Mesenteric fat pad (tissue), 1 donor: Measurements from ENCODE around the gene ZNF597. TPM values are rescaled to one million over a fixed set of nuclear protein-coding genes. Genes with fewer than 3 reads are reported as not detected.

Experiments used
- DNase-seq: peaks from one replicate; pipeline ENCODE4 v3.0.0-alpha.2; 2020; ENCODE audit warnings: low spot score
- long read RNA-seq: library from polyadenylated mRNA; unstranded; transcript quantifications from one replicate; pipeline ENCODE4 v2.0.0, GENCODE V29; 2020
- total RNA-seq: library from RNA; stranded (reverse); fragmentation: NEBNext Ultra II Directional; extraction: Animal tissue kit (Norgen Biotek cat#: 25700); gene quantifications from one replicate; pipeline ENCODE4 v1.2.1, GENCODE V29; 2021
- donor health status: DM: yes; HTN: yes; CAD: no.

ZNF597 gene, protein sequence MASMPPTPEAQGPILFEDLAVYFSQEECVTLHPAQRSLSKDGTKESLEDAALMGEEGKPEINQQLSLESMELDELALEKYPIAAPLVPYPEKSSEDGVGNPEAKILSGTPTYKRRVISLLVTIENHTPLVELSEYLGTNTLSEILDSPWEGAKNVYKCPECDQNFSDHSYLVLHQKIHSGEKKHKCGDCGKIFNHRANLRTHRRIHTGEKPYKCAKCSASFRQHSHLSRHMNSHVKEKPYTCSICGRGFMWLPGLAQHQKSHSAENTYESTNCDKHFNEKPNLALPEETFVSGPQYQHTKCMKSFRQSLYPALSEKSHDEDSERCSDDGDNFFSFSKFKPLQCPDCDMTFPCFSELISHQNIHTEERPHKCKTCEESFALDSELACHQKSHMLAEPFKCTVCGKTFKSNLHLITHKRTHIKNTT
- total RNA-seq = 2.4 TPM
- long read RNA-seq, full-length matches to known transcripts = 8 of 8 reads
- long read RNA-seq, partial matches to known transcripts = 0 of 8 reads
- long read RNA-seq, other reads (novel, unspliced or antisense) = 0 of 8 reads

DNA sequence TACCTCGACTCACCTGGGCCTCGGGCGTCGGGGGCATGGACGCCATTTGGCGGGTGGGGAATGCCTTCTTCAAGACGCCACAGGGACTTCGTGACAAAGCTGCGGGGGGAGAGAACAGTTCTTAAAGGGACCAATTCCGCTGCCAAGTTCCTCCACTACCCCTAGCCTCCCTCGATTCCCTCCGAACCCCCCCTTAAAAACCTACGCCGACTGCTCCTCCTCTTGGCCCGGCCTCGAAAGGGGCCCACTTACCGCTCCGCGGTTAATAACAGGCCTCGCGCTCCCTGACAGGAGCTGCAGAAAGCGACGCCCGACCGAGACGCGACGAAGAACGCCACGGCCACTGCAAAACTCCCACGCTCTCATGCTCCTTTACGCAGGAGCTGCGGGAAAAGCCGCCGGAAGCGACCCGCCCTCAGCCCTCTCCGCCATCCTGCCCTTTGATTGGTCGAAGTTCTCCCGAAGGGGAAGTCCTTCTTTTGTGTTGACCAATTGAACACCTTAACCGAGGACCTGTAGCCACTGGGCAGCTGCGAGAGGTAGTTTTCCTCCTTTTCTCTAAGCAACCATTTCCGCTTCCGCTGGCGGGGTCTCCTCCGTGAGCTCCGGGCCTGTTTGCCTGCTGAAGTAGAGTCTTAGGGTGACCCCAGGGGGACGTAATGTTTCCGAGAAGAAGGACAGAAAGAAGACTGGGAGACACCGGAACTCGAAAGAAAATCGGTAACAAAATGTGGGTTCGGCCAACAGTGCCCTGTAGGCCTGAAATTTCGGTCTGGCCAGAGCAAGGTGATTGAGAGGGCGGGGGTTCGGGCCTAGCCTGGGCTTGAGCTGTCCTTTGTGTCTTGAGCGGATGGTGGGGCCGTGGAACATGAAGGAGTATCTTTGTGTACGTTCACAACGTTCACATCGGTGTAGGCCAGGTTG lies at the start of gene ZNF597, which contains the start of gene NAA60:
ZNF597 (minus strand) TSS at position 397 of the 924 bp plus-strand sequence; CDS start at position 46, 351 bp downstream.
NAA60 (plus strand) TSS at position 573 of the 924 bp plus-strand sequence. CDS start 32,548 bp downstream, outside the sequence.
- DNase-seq = peak; percentile 92

DNA sequence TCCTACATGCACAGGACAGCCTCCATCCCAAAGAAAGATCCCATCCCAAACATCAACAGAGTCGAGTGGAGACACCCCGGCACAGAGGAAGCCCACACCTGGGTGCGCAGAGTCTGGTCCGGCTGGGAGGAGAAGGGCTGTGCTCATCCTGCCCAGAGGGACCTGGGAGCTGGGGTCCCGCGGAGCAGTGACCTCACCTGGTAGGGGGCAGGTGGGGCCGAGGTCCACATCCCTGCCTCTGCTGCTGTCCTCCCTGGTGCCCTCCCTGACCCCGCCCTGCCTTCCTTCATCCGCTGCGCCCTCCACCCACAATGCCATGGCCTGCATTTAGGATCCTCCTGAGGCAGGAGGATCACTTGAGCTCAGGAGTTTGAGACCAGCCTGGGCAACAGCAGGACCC lies 49.1 kb upstream of the ZNF597 start:
- no peak for DNase-seq

DNA sequence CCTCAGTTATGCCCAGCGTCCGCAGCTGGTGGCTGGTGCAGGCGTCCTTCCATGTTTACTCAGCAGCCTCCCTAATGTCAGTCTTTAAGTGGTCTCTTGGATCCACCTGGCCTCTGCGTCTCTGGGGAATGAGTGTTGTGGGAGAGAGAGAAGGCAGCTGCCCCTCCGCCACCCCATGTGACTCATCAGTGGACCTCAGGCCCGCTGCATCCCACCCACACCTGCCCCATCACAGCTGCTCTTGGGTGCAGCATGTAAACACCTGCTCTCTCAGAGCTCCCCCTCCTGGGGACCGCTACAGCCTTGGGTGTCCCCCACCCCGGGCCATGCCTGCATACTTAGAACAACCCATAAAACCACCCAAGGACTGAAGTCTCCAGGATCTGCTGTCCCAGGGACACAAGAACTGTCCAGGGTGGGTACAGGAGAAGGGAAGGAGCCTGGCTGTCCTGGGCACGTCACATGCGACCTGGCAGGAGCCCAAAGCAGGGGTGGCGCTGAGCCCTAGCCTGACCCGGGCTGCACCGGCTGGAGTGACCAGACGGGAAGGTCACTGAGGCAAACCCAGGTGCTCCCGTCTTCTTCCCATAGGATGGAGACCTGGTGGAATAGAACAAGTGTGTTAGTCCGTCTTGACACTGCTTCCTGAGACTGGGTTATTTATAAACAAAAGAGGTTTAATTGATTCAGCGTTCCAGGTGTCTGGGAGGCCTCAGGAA lies 47.8 kb upstream of the ZNF597 start:
- DNase-seq = no peak

GRCh38 chr16:3488801-3489200 lies 45.5 kb upstream of the ZNF597 start:
- DNase-seq = no peak

DNA sequence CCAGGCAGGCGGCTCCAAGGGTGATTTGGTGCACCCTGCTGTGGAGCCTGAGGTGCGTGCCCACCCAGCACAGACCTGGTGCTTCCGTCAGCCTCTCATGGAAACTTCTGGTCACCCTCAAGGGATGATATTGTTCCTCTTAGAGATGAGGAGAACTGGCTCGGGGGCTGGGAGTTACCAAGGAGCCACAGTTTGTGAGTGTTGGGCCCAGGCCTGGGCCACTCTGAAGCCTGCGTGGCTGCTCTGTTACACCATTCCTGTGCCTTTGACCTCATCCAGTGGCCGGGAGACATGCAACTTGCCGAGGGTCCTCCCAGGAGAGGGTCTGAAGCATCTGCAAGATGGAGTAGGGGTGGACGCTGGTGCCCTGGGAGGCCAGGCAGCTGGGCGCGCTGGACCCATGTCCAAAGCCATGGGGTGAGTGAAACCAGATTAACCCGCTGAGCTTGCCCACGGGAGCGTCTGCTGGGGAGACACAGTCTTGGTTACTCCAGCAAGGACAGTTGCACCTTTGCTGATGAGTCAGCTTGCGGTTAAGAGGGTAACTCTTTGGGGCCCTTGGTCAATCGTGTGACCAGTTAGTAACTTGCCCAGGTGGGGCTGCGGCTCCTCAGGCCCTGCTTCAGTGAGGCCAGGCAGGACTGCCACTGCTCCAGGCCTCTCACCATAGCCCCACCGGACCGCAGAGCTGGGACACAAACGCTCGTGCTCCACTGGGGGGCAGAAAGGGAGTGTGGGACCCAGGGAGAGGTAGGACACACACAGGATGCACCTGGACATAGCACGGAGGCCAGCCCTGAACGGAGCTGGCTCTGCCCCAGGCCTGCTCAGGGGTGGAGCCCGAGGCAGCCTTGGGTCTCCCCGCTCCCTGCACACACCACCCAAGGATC lies 44.5 kb upstream of the ZNF597 start:
- DNase-seq = no peak

DNA sequence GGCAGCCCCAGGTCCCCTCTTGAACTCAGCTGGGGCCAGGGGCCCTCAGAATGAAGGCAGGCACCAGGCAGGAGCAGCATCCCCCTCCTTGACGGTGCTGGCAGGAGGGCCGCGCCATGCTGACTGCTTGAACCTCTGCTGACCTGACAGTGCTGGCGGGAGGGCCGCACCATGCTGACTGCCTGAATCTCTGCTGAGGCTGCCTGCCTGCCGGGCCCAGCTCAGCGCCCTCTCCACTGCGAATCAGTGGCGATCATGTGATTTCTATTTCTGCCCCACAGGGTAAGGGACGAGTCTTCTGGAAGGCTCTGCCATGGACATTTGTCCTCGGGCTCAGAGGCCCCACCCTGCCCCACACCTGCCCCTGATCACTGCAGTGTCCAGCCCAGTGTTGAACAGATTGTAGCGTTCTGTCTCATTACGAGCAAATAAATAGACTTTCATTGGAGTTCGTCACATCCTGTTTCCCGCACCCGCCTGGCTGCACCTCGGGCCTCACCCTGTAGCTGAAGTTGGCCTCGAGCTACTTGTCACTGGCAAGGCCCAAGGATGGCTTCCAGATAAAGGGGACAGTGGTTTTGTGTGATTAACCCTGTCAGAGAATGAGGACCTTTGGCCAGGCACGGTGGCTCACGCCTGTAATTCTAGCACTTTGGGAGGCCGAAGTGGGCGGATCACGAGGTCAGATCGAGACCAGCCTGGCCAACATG lies 43.4 kb upstream of the ZNF597 start:
- DNase-seq = no peak

GRCh38 chr16:3485821-3486505 lies 42.7 kb upstream of the ZNF597 start:
- no peak for DNase-seq

GRCh38 chr16:3485097-3485745 lies 41.9 kb upstream of the ZNF597 start:
- no peak for DNase-seq

DNA sequence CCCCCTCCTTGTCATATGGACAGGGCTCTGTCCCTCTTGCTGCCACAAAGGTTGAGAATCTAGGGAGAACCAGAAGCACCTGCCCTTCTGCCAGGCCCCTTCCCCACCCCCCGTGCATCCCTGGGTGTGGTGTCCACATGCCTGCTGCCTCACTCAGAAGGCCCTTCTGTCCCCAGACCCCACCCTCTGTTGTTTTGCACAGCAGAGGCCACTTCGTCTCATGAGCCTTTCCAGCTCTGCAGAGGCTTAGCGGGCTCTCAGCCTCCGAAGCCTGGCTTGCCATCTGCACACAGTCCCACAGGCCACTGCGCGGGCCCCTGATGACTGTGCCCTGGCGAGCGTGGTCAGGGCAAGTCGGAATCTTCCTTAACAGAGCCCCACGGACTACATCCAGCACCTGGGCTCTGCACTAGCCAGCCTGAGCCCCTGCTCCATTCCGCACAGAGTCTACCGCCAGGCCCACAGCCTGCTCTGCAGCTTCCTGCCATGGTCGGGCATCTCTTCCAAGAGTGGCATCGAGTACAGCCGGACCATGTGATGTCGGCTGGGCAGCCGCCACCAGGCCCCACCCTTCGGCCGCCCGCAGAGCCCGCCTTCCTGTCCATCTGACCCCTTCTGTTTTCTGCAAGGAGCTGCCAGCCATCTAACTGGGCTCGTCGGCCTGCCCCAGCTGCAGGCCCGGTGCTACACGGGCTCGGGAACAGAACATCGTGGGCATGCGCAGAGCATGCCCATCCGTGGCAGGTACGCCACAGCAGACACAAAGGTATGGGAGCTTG lies 41.2 kb upstream of the ZNF597 start:
- DNase-seq = no peak

GRCh38 chr16:3482659-3483241 lies 39.4 kb upstream of the ZNF597 start:
- no peak for DNase-seq

- DNase-seq = no peak
These were observed 38.7 kb upstream of the ZNF597 start for GRCh38 chr16:3481696-3482658.

GRCh38 chr16:3480901-3481695 lies 37.8 kb upstream of the ZNF597 start:
- DNase-seq = no peak

- DNase-seq = no peak
These were observed 36.4 kb upstream of the ZNF597 start for GRCh38 chr16:3479654-3480216.

DNA sequence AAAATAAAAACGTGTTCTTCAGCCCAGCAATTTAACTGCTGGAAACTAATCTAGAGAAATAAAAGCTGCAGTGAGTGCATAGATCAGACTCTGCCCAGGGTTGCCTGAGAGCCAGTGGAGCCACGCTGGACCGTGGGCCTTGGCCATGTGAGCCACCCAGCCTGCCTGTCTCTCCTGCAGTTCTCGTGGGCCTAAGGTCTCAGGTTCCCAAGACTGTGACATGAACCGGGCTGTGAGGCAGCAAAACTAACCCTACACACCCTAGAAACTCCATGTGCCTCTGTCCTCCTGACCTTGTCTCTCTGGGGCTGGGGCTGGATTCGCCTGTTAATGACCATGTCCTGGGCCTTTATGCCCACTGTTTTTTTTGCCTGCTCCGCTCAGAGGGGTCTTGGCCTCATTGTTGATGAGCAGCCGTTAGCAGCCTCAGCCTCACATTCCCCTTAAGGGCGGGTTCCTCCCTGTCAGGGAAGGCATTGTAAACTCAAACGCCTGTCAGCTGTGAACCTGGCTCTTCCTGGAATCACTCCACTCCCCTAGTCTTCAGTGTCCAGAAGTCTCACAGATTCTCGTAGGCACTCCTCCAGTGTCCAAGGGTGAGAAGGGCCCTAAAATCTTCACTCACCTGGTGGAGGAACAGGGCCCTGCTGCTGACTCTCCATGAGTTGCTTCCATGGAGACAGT lies 35.1 kb upstream of the ZNF597 start:
- no peak for DNase-seq
